ENCODE results near the gene DNAH10.
A peak's percentile ranks its signal among the peaks of the same experiment; 100 is the strongest.

Gene DNAH10

DNA sequence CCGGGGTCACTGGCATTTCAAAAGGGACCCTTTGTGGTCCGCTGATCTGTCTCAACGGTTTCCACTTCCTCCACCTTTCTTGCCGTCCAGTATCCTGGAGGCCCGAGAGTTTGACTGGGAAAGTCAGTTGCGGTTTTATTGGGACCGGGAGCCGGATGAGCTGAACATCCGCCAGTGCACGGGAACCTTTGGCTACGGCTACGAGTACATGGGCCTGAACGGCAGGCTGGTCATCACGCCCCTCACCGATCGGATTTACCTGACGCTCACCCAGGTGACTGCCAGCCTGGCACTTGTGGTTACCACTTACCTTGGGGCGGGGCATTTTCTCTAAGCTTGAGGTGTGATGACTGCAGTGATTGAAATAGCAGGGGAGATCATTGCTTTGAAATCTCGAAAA is 83.8 kb downstream of the DNAH10 start:
- DNase-seq, result peak in 1 of 3 experiments; percentile 48

DNA sequence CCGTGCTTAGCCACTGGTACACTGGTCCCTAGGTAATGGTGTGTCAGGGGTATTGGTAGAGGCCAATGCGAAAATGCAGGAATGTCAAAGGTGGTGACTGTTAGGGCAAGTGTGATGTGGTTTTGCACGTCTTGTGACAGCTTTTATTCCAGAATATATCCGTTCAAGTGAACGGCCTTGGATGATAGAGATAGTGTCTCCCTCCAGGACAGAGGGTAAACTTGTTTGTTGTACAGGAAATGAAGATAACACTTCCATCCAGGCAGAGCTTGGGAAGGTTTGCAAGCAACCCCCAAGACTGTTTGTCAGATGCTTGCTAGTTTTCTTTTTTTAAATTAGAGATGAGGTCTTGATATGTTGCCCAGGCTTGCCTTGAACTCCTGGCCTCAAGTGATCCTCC is 84.2 kb downstream of the DNAH10 start:
- no peak for DNase-seq

DNA sequence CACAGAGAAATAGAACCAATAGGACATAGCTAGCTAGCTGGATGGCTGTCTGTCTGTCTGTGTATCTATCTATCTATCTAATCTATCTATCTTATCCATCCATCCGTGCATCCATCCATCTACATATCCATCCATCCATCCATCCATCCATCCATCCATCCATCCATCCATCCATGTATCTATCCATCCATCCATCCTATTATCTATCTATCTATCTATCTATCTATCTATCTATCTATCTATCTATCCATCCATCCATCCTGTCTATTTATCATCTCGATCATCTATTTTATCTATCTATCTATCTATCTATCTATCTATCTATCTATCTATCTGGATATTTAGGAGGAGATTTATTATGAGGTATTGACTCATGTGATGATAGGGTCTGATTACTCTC is 84.9 kb downstream of the DNAH10 start:
- DNase-seq, result no peak

DNA sequence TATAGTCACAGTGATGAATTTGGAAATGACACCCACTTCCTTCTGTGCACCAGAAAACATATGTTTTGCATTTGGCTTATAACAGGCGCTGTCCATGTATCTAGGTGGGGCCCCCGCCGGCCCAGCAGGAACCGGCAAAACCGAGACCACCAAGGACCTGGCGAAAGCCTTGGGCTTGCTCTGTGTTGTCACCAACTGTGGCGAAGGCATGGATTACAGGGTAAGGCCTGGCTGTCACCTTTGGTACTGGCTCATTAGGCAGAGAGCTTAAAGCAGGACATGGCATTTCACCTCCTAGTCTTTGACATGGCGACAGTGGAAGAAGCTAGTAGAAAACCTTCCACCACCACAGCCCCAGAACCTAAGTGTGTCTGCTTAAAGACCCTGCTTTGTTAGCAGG is 85.8 kb downstream of the DNAH10 start:
- no peak for DNase-seq

DNA sequence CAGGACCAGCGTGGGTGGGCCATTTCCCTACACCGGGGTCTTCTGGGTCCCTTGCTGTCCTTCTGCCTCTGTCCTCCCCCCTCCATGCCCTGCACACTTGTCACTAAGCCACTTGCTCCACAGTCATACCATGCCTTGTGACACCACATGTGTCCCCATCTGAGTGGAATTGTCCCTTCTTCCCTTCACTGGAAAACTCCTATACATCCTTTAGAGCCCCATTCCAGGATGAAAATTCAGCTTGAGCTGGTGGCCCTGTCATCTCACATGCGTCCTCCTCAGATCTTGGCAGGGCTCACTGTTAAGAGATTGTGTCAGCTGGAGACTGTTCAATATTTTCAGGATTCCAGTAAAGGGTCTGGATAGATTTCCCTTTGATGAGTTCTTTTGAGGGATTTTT is 87.4 kb downstream of the DNAH10 start:
- DNase-seq, result no peak

DNA sequence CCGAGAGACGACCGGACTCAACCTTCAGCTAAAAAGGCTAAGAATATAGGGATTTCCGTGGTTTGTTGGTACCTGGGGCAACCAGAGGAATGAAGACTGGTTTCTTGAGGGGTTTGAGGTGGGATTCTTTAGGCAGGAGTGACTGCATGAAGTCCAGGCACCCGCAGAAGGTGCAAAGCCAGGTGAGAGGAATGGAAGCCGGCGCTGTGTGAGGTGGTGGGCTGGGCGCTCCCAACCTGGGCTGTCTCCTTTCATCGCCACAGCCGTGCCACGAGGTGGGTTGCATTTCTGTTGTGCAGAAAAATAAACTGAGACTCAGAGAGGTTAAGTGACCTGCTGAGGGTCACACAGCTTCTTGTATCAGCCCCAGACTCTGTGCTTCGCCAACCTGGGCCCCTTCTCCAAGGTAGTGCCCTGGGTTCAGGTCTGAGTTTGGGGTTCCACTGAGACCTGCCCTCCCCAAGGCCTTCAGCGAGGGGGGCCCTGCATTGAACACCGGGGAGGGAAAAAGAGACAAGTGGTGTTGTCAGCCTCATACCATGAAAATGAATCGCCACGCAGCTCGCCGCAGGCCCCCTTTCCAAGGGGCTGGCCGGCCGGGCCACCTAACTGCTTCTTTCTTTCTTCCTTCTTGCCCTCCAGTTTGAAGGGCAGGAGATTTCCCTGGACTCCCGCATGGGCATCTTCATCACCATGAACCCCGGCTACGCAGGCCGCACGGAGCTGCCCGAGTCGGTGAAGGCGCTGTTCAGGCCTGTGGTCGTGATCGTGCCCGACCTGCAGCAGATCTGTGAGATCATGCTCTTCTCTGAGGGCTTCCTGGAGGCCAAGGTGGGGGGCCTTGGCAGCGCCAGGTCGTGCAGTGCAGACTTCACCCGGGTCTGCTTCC is 88.4 kb downstream of the DNAH10 start:
- DNase-seq, result no peak

DNA sequence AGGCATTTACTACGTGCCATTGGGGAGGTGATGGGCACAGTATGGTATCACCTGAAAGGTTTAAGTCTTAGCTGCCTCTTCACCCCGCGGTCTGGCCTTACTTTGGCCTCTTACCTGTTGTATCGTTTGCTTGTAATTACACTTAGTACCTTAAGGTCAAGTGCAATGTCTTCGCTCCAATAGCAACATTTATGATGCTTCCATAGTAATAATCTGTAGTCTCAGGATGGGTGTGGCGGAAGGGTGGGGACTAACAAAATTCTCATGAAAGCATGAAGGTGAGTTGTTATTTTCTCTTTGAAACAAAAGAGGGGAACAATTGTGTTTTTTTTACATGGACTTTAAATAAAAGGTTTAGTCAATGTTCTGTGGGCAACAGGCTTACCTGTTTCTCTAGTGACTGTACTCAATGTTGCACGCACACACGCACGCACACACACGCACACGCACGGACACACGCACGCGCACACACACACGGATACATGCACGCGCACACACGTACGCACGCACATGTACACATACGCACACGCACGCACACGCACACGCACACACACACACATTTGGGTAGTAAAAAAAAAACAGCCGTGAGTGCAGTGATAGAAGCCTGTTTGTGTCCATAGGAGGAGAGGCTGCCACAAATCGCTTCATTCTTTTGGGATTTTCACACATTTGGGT is 91.4 kb downstream of the DNAH10 start:
- no peak for DNase-seq

DNA sequence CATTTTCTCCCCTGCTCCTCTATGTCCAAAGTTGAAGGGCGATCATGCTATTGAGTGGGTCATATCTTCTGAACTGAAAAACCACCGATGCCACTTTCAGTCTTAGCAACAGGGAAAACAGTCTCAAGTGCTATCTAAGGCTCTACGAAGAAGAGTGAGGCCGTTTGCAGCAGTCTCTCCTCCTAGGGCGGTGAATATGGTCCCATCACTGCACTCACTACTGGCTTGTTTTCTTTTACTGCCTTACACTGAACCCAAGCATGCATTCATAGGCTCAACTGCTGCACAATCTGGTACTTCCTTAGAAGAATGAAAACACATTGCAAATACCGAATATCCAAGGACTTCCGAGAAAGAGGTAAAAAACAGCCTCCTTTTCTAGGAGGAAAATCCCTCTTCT is 92.1 kb downstream of the DNAH10 start:
- DNase-seq, result no peak

DNA sequence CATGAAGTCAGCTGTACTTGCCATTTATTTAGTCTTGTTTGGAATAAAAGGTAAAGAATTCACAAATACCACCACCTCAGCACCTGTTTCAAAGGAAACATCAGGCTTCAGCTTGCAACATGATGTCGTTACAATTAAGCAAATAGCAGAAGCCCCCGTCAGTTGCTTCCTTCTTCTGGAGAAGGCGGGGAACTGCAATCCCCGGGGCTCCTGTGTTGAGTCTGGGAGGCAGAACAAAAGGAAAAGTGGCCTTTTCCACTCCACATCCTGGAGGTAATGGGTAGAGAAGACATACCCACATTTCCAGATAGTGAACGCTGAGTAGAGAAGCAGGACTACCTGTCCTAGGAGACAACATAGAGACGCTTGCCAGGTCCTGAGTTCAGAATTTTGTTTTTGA is 92.8 kb downstream of the DNAH10 start:
- DNase-seq, result peak in 1 of 3 experiments; percentile 19

DNA sequence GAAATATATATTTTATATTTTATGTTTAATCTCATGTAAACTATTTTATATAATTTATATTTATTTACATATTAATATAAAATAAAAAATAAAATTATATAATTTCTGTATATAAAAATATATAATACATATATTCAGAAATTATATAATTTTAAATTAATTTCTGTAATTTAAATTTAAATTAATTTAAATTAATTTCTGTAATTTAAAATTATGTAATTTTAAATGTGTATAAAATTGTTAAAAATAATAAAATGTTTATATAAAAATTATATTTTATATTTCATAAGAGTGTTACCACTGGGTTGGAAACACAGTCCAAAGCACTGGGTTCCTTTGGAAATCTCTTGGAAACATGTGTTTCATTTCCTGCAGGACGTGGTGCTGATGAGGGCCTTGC is 94.6 kb downstream of the DNAH10 start:
- DNase-seq, result no peak

DNA sequence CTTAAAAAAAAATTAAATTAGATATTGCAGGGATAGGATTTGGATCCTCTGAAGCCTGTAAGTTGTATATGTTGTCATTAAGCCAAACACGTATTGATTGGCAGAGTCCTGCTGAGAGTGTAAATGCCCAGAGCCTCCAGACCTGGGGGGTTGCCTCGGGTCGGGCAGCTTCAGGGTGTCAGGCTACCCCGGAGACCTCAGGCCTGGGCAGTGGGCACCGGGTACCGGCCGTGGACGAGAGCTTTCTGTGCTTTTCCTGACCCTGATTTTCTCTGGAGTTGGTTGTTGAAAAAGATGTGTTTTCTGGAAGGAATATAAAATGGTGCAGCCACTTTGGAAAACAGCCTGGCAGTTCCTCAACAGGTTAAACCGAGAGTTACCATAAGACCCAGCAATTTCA is 96.1 kb downstream of the DNAH10 start:
- DNase-seq, result no peak

DNA sequence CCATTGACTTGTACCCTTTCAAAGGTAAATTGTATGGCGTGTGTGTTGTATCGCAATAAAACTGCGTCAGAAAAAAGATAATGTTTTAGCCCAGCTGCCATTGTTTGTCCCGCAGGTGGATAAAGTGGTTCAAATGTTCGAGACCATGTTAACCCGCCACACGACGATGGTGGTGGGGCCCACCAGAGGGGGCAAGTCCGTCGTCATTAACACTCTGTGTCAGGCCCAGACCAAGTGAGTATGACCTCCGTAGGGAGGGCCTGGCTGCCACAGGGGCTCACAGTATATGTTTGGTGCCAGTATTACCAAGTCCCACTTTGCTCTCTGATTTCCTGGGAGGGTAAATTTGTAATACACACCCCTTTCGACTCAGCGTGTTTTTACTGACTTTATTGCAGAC is 96.9 kb downstream of the DNAH10 start:
- DNase-seq, result no peak

DNA sequence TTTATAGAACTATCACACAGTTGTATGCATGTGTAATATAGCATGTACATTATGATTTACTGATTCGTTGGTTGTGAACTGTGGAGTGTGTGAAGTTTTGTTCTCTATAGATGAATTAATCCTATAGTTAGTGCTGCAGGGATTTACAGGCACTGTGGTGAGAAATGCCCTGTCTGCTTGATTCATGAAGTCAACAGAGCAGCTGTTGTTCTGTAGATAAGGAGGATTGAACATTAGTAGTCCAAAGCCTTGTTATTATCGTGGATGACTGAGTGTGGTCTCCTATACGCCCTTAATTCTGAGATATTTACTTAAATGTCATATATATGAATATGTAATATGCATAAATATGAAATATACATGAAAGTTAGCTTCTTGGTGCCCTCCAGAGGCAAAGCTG is 98.3 kb downstream of the DNAH10 start:
- DNase-seq, result no peak

DNA sequence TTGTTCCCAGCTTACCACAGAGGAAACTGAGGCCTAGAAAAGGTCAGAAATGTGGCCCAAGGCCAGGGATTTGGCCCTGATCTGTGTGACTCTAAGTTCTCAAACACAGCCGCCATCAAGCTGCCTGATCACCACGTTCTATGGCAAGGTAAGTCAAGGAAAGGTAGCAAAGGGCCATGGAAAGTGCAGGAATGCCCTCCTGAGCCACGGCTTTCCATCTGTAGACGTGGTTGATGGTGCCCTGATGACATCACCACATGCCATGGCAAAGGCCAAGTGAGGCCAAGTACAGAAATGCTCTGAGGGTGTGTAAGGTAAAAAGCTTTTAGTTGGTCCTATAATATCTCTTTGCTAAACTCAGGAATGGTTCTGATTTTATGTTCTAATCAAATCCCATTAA is 99.3 kb downstream of the DNAH10 start:
- DNase-seq, result no peak

DNA sequence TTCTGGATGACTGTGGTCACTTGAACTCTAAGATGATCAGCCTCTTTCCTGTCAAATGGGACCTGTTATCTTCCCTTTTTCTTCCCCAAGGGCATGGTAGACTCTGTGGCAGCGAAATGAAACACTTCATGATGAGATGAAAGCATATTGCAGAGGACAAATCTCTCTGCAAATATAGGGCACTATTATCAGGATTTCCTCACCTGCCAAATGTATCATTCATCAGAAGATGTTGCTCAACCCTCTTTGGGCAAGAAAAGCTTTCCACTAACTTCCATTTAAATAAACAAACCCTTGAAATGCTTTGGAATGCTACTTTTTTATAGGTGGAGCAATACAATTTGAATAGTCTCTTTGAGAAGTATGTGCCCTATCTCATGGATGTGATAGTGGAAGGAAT is 105.0 kb downstream of the DNAH10 start:
- DNase-seq, result no peak

DNA sequence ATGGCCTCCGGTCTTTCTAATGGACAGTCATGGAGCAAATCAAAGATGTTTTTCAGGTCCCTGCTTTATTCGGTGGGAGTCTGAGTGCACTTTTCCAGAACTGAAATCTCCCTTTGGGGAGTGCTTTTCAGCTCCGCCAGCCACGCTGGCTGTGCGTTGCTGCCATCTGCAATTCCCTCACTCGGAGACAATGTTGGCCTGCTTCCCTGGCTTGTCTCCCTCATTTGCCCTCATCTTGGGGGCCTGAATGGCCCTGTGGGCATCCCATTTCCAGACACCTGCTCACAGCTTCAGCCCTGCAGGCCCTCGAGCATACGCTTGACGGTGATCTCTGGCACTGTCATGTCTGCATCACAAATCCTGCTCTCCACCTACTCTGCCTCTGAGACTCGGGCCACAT is 106.7 kb downstream of the DNAH10 start:
- no peak for DNase-seq

DNA sequence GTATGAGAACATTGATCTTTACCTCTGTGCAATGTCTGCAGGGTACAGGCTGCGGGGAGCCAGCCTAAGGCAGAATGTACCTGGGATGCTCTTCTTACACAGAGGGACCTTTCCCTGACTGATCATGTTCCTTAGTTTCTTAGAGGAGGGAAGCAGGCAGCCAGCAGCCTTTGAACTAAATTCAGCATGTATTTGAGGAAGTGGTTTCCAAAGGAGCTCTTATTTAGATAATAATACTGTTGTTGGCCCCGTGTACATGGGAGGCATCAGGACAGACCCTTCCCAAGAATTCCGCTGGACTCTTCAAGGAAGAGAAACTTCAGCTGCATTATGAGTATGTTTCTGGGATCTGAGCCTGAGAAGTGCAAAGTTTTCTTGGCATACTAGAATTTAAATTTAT is 111.7 kb downstream of the DNAH10 start:
- no peak for DNase-seq

DNA sequence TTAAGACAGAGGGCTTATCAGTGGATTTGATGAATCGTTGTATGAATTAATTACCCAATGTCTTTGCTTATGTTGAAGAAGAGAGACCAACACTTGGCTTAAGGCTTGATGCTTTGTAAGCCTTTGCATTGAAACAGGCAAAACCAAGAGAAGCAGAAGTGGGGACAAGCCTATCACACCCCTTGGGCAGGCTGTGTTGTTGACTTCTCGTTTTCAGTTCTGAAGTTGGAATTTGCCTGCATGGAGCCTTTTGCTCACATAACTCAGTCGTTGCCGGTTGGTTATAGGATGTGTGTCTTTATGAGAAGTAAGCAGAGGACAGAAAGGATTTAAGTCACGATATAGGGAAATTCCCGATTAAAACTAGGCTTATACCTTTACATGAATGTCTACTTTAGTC is 115.9 kb downstream of the DNAH10 start:
- no peak for DNase-seq

DNA sequence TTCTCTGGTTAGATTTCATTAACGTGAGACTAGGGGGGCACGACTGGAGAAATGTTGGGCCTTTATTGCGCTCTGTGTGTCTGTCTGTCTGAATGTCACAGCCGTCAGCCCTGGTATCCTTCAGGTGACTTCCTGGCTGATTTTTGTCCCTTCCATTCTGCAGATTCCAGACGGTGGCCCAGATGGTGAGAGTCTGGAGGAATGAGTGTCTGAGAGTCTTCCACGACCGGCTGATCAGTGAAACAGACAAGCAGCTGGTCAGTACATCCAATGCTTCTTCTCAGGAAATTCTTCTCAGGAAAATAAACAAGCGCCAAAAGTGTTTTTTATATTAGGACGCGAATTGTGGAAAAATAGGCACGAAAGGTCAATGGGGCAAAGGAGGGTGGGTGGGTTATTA is 117.0 kb downstream of the DNAH10 start:
- DNase-seq, result no peak

DNA sequence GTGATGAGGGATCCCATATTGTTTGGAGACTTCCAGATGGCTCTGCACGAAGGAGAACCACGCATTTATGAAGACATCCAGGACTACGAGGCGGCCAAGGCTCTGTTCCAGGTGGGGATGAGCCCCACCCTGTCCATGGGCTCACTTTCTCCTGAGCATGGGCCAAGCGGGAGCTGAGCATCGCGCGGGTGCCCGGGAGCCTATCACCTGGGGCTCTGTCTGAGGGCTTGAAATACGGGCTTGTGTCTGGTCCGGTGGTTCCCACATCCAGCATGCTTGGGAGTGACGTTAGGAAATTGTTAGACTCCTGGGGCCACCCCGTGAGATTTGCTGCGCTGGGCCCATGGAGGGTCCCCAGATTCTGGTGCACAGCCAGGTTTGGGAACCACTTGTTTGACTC is 117.6 kb downstream of the DNAH10 start:
- no peak for DNase-seq

DNA sequence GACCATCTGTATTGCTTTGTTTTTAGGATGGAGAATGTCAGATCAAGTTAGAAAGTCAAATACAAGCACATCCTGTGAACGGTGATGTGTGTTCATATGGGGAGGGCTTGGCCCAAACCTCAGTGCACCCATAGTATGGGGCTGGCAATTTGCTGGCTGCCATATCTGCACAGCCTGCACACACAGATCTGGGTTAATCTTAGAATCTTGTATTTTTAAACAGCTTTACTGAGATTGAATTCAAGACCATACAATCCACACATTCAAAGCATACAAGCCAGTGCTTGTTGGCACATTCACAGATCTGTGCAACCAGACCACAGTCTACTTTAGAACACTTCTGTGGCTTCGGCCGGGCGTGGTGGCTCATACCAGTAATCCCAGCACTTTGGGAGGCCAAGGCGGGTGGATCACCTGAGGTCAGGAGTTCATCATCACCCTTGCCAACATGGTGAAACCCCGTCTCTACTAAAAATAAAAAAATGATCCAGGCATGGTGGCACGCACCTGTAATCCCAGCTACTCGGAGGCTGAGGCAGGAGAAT is 120.1 kb downstream of the DNAH10 start:
- no peak for DNase-seq

DNA sequence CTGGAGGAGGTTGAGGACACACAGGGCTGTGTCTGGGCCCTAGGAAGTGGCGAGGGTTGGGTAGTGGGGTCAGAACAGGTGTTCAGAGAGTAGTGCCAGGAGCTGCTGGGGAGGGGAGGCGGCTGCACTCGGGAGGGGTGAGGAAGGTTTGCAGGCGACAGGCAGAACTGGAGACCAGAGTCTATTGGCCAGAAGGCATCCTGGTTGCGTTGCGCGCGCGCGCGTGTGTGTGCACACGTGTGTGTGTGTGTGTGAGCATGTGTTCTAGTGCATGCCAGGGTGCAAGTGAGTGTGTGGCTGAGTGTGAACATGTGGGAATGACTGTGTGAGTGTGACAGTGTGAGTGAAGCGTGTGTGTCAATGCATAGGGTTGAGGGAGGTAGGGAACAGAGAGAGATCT is 124.2 kb downstream of the DNAH10 start:
- DNase-seq, result no peak

DNA sequence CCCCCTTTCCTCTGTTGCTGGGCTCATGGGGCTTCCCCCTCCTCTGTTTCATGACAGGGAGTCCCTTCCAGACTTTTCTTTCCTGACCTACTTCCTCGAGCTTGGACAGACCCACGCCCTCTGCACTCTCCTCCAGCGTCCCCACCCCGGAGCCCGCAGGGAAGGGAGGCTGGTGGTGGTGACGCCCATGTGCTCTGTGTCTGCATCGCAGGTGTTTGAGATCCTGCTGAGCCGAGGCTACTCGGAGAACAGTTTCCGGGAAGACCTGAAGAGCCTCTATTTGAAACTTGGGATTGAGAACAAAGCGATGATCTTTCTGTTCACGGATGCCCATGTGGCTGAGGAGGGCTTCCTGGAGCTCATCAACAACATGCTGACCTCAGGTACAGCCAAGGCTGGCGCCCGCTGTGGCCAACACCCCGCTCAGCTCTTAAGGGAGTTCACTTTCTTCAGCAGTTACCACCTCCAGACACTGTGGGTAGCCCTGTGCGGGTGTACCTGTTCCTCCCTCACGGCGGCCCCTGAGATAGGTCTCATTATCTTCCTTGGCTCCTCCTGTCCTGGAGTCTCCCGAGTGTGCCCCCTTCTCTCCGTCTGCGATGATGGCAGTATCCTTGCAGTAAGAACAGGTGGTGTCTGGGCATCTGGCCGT is 125.0 kb downstream of the DNAH10 start:
- DNase-seq, result peak in 2 of 3 experiments; percentile 55 to 77

DNA sequence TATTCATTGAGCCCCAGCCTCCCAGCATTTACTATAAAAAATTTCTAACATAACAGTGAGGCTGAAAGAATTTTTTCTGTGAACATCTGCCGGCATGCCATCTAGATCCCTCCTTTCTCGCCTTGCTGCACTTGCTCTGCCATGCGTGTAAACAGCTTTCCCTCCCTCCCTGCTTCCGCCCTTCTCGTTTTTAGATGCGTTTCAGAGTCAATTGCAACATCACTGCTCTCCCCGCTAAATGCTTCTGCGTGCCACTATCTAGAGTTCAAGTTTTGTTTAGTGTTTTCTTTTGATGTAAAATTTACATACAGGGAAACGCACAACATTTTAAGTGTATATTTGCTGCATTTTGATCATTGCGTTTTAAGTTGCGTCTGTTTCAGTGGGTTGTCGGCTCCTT is 126.9 kb downstream of the DNAH10 start:
- DNase-seq, result no peak

All from NCI-H1417 (cell line).